ENCODE data around the gene TSPAN5. TPM values are rescaled to one million over a fixed set of nuclear protein-coding genes. Genes with fewer than 3 reads are reported as not detected.
A peak's percentile ranks its signal among the peaks of the same experiment; 100 is the strongest.

The TSPAN5 gene
- total and polyA plus RNA-seq, 2 experiments from 2014 or later = 22.4 to 35.9 TPM

DNA sequence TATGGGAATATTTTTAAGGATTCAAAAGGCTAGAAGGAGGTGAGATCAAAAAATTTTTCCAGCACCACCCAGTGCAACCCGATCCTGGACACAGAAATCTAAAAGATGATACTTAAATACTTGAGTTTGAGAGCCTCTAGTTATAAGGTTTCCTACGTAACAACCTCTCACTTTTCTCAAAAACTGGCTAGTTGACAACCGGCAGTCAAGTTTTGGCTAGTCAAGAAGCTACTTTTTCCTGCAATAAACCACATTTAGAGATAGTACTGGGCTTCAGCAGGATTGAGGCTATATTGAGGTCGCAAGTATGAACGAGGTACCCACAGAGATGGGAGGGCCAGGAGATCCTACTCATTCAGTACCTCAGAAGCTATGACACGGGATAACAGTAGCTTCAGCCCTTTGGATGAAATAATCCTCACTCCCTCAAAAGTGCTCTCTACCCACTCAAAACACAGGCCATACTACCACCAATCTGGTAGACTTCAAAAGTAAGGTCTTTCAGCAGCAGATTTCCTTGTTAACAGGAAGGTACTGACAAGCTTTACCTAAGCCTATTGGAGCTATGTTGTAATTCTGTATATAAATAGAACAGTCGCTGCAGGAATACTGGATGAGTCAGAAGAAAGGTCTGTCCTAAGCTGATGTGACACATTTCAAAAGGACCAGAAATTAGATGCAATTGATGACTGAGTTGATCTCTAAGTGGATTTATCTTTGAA is 1.5 kb upstream of the TSPAN5 start:
- Histone ChIP-seq H3K27ac (peak overlapping the region; percentile 74), H2AFZ (no peak overlapping the region)
- WGBS (ENCODE audit: low lambda C conversion rate, missing lambda C conversion rate) = 58% methylated on average over 7 of the region's 7 CpGs

DNA sequence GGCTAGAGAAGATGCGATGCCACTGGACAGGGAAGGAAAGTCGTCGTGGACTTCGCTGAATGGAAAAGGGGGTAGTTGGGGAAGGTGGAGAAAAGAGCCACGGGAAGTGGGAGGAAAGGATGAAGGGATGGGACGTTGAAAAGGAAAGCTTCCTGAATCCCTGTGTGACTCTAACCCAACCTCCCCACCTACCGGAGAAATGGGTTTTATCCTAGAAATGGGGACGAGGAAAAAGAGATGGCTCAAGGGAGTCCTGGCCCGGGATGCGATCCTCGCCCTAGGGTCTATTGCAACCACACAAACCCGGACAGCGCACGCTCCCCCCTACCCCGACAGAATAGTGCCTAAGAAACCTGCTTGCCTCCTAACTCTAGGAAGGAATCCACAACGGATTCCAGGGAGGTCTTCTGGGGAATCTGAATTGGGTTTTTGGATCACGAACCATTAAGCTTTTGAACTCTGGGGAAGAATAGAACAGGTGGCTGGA is 738 bp upstream of the TSPAN5 start:
- Histone ChIP-seq H3K27ac (peak overlapping the region; percentile 74), H3K4me3 (peak overlapping the region; percentile 72), H3K4me2 (peak overlapping the region; percentile 91), H3K4me1 (ENCODE audit: insufficient read depth) (peaks cover 17% of the 10 kb centered on the region), H2AFZ (peak overlapping the region; percentile 73), H3K36me3 (replicated peaks; ENCODE audit: insufficient read depth, low read depth) (no peaks in the 10 kb centered on the region), H4K20me1 (ENCODE audit: insufficient read depth, poor library complexity, severe bottlenecking) (no peaks in the 10 kb centered on the region), H3K9me2 (replicated peaks; ENCODE audit: insufficient read depth) (no peaks in the 10 kb centered on the region), H3K9me3 (ENCODE audit: low read depth) (no peaks in the 10 kb centered on the region), H3K79me2 (peaks cover 34% of the 10 kb centered on the region), H3K27me3 (no peaks in the 10 kb centered on the region)
- TF ChIP-seq, protein P1, sequence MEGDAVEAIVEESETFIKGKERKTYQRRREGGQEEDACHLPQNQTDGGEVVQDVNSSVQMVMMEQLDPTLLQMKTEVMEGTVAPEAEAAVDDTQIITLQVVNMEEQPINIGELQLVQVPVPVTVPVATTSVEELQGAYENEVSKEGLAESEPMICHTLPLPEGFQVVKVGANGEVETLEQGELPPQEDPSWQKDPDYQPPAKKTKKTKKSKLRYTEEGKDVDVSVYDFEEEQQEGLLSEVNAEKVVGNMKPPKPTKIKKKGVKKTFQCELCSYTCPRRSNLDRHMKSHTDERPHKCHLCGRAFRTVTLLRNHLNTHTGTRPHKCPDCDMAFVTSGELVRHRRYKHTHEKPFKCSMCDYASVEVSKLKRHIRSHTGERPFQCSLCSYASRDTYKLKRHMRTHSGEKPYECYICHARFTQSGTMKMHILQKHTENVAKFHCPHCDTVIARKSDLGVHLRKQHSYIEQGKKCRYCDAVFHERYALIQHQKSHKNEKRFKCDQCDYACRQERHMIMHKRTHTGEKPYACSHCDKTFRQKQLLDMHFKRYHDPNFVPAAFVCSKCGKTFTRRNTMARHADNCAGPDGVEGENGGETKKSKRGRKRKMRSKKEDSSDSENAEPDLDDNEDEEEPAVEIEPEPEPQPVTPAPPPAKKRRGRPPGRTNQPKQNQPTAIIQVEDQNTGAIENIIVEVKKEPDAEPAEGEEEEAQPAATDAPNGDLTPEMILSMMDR (IDR thresholded peaks at IDR 0.05; ENCODE audit: poor library complexity) = peak; percentile 12
- no peak for TF ChIP-seq EZH2 (IDR thresholded peaks at IDR 0.05; ENCODE audit: borderline replicate concordance)
- DNase-seq (ENCODE audit: low spot score) = peak; percentile 29
- WGBS (ENCODE audit: low lambda C conversion rate, missing lambda C conversion rate) = 5% methylated on average over 17 of the region's 17 CpGs

More for the DNA sequence above, 1.5 kb upstream of the TSPAN5 start:
- no peaks in the 10 kb centered on the region for H3K9me3 ChIP-seq (ENCODE audit: low read depth)
- no peaks in the 10 kb centered on the region for H3K9me2 ChIP-seq (replicated peaks; ENCODE audit: insufficient read depth)
- H3K36me3 ChIP-seq (replicated peaks; ENCODE audit: insufficient read depth, low read depth) = no peaks in the 10 kb centered on the region
- H3K4me3 ChIP-seq = peak overlapping the region; percentile 72
- H3K4me2 ChIP-seq = peak overlapping the region; percentile 91
- H4K20me1 ChIP-seq (ENCODE audit: insufficient read depth, poor library complexity, severe bottlenecking) = no peaks in the 10 kb centered on the region
- no peaks in the 10 kb centered on the region for H3K27me3 ChIP-seq
- H3K4me1 ChIP-seq (ENCODE audit: insufficient read depth) = peaks cover 17% of the 10 kb centered on the region
- TF ChIP-seq EZH2 (IDR thresholded peaks at IDR 0.05; ENCODE audit: borderline replicate concordance) (no peak), EZH2phosphoT487 (IDR thresholded peaks at IDR 0.05; ENCODE audit: low read depth, severe bottlenecking, unreplicated experiment) (no peak)
- TF ChIP-seq, protein P1 (IDR thresholded peaks at IDR 0.05; ENCODE audit: poor library complexity) = no peak
- DNase-seq (ENCODE audit: low spot score) = peak; percentile 61
- peaks cover 27% of the 10 kb centered on the region for H3K79me2 ChIP-seq

DNA sequence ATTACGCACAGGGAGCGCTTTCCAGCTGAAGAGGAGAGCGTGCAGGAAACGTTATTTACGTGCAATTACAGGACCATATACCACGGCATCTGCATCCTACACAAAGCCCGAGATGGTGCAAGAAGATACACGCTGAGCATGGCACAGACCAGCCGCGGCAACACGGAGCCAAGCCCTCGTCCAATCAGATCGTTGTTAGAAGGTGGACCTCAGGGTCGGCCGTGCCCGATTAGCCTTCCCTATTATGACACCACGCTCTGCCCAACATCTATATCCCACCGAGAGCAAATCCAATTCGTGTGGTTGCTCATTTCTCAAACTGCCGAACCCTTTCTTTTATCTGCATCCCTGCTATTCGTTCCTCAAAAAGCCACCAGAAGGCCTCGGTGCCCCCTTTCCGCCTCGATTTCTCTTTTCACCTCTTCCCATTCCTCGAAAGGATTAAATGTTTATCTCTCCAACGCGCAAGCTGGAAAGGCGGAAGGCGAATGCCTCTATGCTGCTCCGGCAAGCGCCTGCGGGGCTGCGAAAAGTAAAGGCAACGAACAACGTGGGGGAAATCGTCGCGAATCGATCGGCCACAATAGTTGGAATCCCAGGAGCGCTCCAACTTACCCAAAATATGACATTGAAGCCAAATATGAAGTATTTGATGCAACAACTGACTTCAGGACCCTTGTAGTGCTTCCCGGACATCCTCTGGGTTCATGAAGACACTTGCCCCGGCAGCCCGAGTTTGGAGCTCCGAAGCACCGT is 702 bp downstream of the TSPAN5 start:
- H3K36me3 ChIP-seq (replicated peaks; ENCODE audit: insufficient read depth, low read depth) = no peaks in the 10 kb centered on the region

More for the DNA sequence above, 702 bp downstream of the TSPAN5 start:
- H3K27ac ChIP-seq = peak overlapping the region; percentile 64
- peaks cover 17% of the 10 kb centered on the region for H3K4me1 ChIP-seq (ENCODE audit: insufficient read depth)
- TF ChIP-seq EZH2 (IDR thresholded peaks at IDR 0.05; ENCODE audit: borderline replicate concordance) (no peak), EZH2phosphoT487 (IDR thresholded peaks at IDR 0.05; ENCODE audit: low read depth, severe bottlenecking, unreplicated experiment) (no peak)
- TF ChIP-seq, protein P1 (IDR thresholded peaks at IDR 0.05; ENCODE audit: poor library complexity) = no peak
- under 1% methylated on average over 46 of the region's 46 CpGs for WGBS (ENCODE audit: low lambda C conversion rate, missing lambda C conversion rate)
- H3K79me2 ChIP-seq = peaks cover 48% of the 10 kb centered on the region
- DNase-seq (ENCODE audit: low spot score) = peak; percentile 54
- H4K20me1 ChIP-seq (ENCODE audit: insufficient read depth, poor library complexity, severe bottlenecking) = no peaks in the 10 kb centered on the region
- no peaks in the 10 kb centered on the region for H3K27me3 ChIP-seq
- H3K9me2 ChIP-seq (replicated peaks; ENCODE audit: insufficient read depth) = no peaks in the 10 kb centered on the region
- peak overlapping the region; percentile 91 for H3K4me2 ChIP-seq
- H3K9me3 ChIP-seq (ENCODE audit: low read depth) = no peaks in the 10 kb centered on the region
- peak overlapping the region; percentile 98 for H3K4me3 ChIP-seq
- peak overlapping the region; percentile 80 for H2AFZ ChIP-seq

All from hepatocyte (in vitro differentiated cells).